SK-N-SH (cell line): ENCODE measurements around the gene MTURN. TPM values are rescaled to one million over a fixed set of nuclear protein-coding genes. Genes with fewer than 3 reads are reported as not detected.

Experiments
- CTCF ChIA-PET: fragments of 300-600, 350-600 bp; formaldehyde crosslinking; extraction: SDS; loops from one replicate; lab custom pipeline; 2021; lab: Yijun Ruan, JAX
- POLR2A ChIA-PET: fragments of 350-600 bp; sonication (Branson Sonifier 250); formaldehyde crosslinking; extraction: SDS; loops from one replicate; lab custom pipeline; 2020; ENCODE audit warnings: antibody characterized with exemption, inconsistent platforms; lab: Yijun Ruan, JAX
- DNase-seq: peaks from one replicate; pipeline ENCODE4 v3.0.0; 2012
- H2AFZ ChIP-seq: fragments of 200-600 bp; sonication (generic); 2 replicates; pipeline ENCODE4 v1.8.1; 2016; ENCODE audit warnings: antibody characterized with exemption, mild to moderate bottlenecking, low read depth
- H3F3A ChIP-seq: fragments of 200-600 bp; sonication (generic); replicated peaks from 2 replicates; pipeline ENCODE3; 2016; ENCODE audit warnings: antibody characterized with exemption, mild to moderate bottlenecking; ENCODE audit not compliant: insufficient read depth
- H3K27ac ChIP-seq, 2 experiments: fragments of 200-500 bp in 1 of 2; fragments of 200-600 bp in 1 of 2; sonication (Bioruptor generic) in 1 of 2; sonication (generic), shearing (Covaris generic) in 1 of 2; 2 replicates each; pipeline versions ENCODE4 v1.5.1 to v1.6.1; 2014 to 2016; ENCODE audit warnings: low read depth in 2 of 2, inconsistent platforms in 1 of 2, low read length in 1 of 2, mild to moderate bottlenecking in 1 of 2, mixed read lengths in 1 of 2
- H3K27me3 ChIP-seq: fragments of 200-600 bp; sonication (generic), shearing (Covaris generic); 2 replicates; pipeline ENCODE4 v1.6.1; 2016; ENCODE audit warnings: mixed run types; ENCODE audit not compliant: insufficient read depth
- H3K36me3 ChIP-seq, 2 experiments: fragments of 200-500 bp in 1 of 2; fragments of 200-600 bp in 1 of 2; sonication (Bioruptor generic) in 1 of 2; sonication (generic) in 1 of 2; replicated peaks in 1 of 2; 2 replicates each; pipeline versions ENCODE3 to v1.5.1; 2014 to 2016; ENCODE audit warnings: low read length in 1 of 2, mild to moderate bottlenecking in 1 of 2; ENCODE audit not compliant: insufficient read depth in 2 of 2, control insufficient read depth in 1 of 2
- H3K4me1 ChIP-seq, 2 experiments: fragments of 200-500 bp in 1 of 2; fragments of 200-600 bp in 1 of 2; sonication (Bioruptor generic) in 1 of 2; sonication (generic), shearing (Covaris generic) in 1 of 2; 2 replicates each; pipeline versions ENCODE4 v1.5.1 to v1.6.1; 2014 to 2016; ENCODE audit warnings: low read depth in 1 of 2, low read length in 1 of 2, mixed run types in 1 of 2; ENCODE audit not compliant: insufficient read depth in 2 of 2, control insufficient read depth in 1 of 2
- H3K4me2 ChIP-seq: fragments of 200-600 bp; sonication (generic), shearing (Covaris generic); 2 replicates; pipeline ENCODE4 v1.6.1; 2017; ENCODE audit warnings: mixed run types
- H3K4me3 ChIP-seq, 2 experiments: fragments of 200-500 bp in 1 of 2; fragments of 200-600 bp in 1 of 2; sonication (Bioruptor generic) in 1 of 2; sonication (generic), shearing (Covaris generic) in 1 of 2; 2 replicates each; pipeline versions ENCODE4 v1.5.1 to v1.8.1; 2014 to 2016; ENCODE audit warnings: low read depth in 2 of 2, inconsistent platforms in 1 of 2, low read length in 1 of 2, mild to moderate bottlenecking in 1 of 2, mixed read lengths in 1 of 2, moderate library complexity in 1 of 2
- H3K79me2 ChIP-seq: fragments of 200-600 bp; sonication (generic); 2 replicates; pipeline ENCODE4 v1.8.1; 2017; ENCODE audit warnings: mild to moderate bottlenecking; ENCODE audit not compliant: insufficient read depth
- H3K9ac ChIP-seq: fragments of 200-600 bp; sonication (generic); 2 replicates; pipeline ENCODE4 v1.6.1; 2017; ENCODE audit warnings: mixed run types
- H3K9me2 ChIP-seq: fragments of 200-600 bp; sonication (generic); 2 replicates; pipeline ENCODE4 v1.6.1; 2017; ENCODE audit warnings: mixed run types
- H3K9me3 ChIP-seq: fragments of 200-600 bp; sonication (generic); 2 replicates; pipeline ENCODE4 v1.6.1; 2017; ENCODE audit warnings: mixed run types, mild to moderate bottlenecking, moderate library complexity
- H4K20me1 ChIP-seq: fragments of 200-600 bp; sonication (generic); 2 replicates; pipeline ENCODE4 v1.6.1; 2017; ENCODE audit warnings: mild to moderate bottlenecking, mixed run types; ENCODE audit not compliant: insufficient read depth
- CHD2 ChIP-seq: fragments of 150-350 bp; IDR thresholded peaks from 2 replicates; pipeline ENCODE4 v1.6.1; 2018; ENCODE audit warnings: low read length; ENCODE audit not compliant: partially characterized antibody
- ELF1 ChIP-seq: IDR thresholded peaks from 2 replicates; pipeline ENCODE4 v1.4.0; 2012
- FOXM1 ChIP-seq: IDR thresholded peaks from 2 replicates; pipeline ENCODE4 v1.4.0; 2012; ENCODE audit warnings: low read depth, mild to moderate bottlenecking
- GABPA ChIP-seq: IDR thresholded peaks from 2 replicates; pipeline ENCODE4 v1.4.0; 2012; ENCODE audit warnings: low read depth, mild to moderate bottlenecking
- GATA2 ChIP-seq: sonication (generic); formaldehyde crosslinking; IDR thresholded peaks from 2 replicates; pipeline ENCODE4 v1.5.0; 2020; ENCODE audit warnings: mild to moderate bottlenecking, missing genetic modification reagents
- IRF3 ChIP-seq: fragments of 150-350 bp; IDR thresholded peaks from 2 replicates; pipeline ENCODE4 v1.6.1; 2016; ENCODE audit warnings: mild to moderate bottlenecking, low read depth, low read length
- JUND ChIP-seq: IDR thresholded peaks from 2 replicates; pipeline ENCODE4 v1.4.0; 2012
- MAX ChIP-seq: IDR thresholded peaks from 2 replicates; pipeline ENCODE4 v1.4.0; 2012; ENCODE audit warnings: low read depth
- MXI1 ChIP-seq: IDR thresholded peaks from 2 replicates; pipeline ENCODE4 v1.6.1; 2012; ENCODE audit warnings: mild to moderate bottlenecking, low read depth, low read length, improper control_type of control experiment
- PBX3 ChIP-seq: IDR thresholded peaks from 2 replicates; pipeline ENCODE4; 2012
- RAD21 ChIP-seq: IDR thresholded peaks from 2 replicates; pipeline ENCODE4 v1.6.1; 2012; ENCODE audit warnings: mild to moderate bottlenecking, low read length
- RCOR1 ChIP-seq: fragments of 150-350 bp; IDR thresholded peaks from 2 replicates; pipeline ENCODE4 v1.6.1; 2017; ENCODE audit warnings: antibody characterized with exemption, low read length
- SMC3 ChIP-seq: IDR thresholded peaks from 2 replicates; pipeline ENCODE4 v1.6.1; 2012; ENCODE audit warnings: low read depth, low read length, improper control_type of control experiment
- TAF1 ChIP-seq: IDR thresholded peaks from 2 replicates; pipeline ENCODE4 v1.6.1; 2012; ENCODE audit warnings: low read depth, mild to moderate bottlenecking, low read length, moderate library complexity, borderline replicate concordance
- TCF12 ChIP-seq: IDR thresholded peaks from 2 replicates; pipeline ENCODE4 v1.4.0; 2012
- TEAD4 ChIP-seq: IDR thresholded peaks from 2 replicates; pipeline ENCODE4 v1.4.0; 2012; ENCODE audit warnings: mild to moderate bottlenecking, borderline replicate concordance; ENCODE audit not compliant: insufficient read depth
- YY1 ChIP-seq: IDR thresholded peaks from 2 replicates; pipeline ENCODE4 v1.4.0; 2012; ENCODE audit warnings: low read depth, mild to moderate bottlenecking
- WGBS: methylation state at CpG from one replicate; pipeline ENCODE4 v1.1.6; 2017; ENCODE audit warnings: low lambda C conversion rate; 5-methylcytosine and 5-hydroxymethylcytosine counted together
- polyA plus RNA-seq, 3 experiments: library from polyadenylated mRNA; depleted of rRNA; stranded (reverse); fragments of >200 nt; gene quantifications; 2 replicates each; pipeline ENCODE4 v1.2.3, GENCODE V29; 2012
- TF ChIP-seq, protein P1 (sequence below): fragments of 200-600 bp; sonication (generic); IDR thresholded peaks from 2 replicates; pipeline ENCODE4 v1.6.1; 2017; ENCODE audit warnings: antibody characterized with exemption, mild to moderate bottlenecking, moderate library complexity
- TF ChIP-seq, protein P2 (sequence below): IDR thresholded peaks from 2 replicates; pipeline ENCODE4 v1.6.1; 2012; ENCODE audit warnings: mild to moderate bottlenecking, low read depth, low read length, moderate library complexity

The MTURN gene
- polyA plus RNA-seq, 1 of the 3 experiments (the other 2 are of a cell fraction), result 9.0 TPM

DNA sequence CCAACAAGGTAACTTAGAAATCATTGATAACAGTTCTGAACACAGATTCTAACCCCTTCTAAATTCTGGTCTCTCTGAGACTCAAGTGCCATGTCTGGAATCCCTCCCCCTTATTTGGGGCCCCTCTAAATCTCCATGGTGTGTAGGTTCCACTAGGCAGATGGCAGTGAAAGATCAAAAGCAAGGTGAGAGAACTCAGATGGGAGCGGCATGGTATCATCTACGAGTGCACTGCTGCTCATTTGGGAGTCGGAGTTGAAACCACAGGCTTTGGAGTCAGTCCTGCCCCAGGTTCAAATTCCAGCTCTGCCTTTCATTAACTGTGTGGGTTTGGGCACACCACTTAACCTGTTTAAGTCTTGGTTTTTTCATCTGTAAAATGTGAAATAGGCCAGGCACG, 72.6 kb downstream of the MTURN start:
- Histone ChIP-seq H3K9me3 (no peaks in the 10 kb centered on the region), H3K36me3 (no peaks in the 10 kb centered on the region), H3K27me3 (no peaks in the 10 kb centered on the region), H3K4me3 (no peak overlapping the region), H3F3A (no peaks in the 10 kb centered on the region), H3K79me2 (no peaks in the 10 kb centered on the region), H2AFZ (no peak overlapping the region), H3K4me2 (no peak overlapping the region), H3K9ac (no peak overlapping the region), H3K9me2 (no peaks in the 10 kb centered on the region), H3K4me1 (no peaks in the 10 kb centered on the region; a peak in 1 of 4 replicates), H3K27ac (no peak overlapping the region), H4K20me1 (no peaks in the 10 kb centered on the region)
- ChIA-PET POLR2A (no interaction called here), CTCF (interaction anchor here (1.7 kb wide), 1 partner anchor 8 kb away, joined by 4 read pairs; no protein-coding TSS in a partner anchor)
- no peak for DNase-seq
- whole genome bisulfite sequencing, result 87% methylated on average over 4 of the region's 4 CpGs
- no peak for TF ChIP-seq YY1
- no peak for TF ChIP-seq FOXM1
- TF ChIP-seq TAF1, result no peak
- TF ChIP-seq ELF1, result no peak
- TF ChIP-seq, protein P1, sequence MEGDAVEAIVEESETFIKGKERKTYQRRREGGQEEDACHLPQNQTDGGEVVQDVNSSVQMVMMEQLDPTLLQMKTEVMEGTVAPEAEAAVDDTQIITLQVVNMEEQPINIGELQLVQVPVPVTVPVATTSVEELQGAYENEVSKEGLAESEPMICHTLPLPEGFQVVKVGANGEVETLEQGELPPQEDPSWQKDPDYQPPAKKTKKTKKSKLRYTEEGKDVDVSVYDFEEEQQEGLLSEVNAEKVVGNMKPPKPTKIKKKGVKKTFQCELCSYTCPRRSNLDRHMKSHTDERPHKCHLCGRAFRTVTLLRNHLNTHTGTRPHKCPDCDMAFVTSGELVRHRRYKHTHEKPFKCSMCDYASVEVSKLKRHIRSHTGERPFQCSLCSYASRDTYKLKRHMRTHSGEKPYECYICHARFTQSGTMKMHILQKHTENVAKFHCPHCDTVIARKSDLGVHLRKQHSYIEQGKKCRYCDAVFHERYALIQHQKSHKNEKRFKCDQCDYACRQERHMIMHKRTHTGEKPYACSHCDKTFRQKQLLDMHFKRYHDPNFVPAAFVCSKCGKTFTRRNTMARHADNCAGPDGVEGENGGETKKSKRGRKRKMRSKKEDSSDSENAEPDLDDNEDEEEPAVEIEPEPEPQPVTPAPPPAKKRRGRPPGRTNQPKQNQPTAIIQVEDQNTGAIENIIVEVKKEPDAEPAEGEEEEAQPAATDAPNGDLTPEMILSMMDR, result no peak
- TF ChIP-seq, protein P2, sequence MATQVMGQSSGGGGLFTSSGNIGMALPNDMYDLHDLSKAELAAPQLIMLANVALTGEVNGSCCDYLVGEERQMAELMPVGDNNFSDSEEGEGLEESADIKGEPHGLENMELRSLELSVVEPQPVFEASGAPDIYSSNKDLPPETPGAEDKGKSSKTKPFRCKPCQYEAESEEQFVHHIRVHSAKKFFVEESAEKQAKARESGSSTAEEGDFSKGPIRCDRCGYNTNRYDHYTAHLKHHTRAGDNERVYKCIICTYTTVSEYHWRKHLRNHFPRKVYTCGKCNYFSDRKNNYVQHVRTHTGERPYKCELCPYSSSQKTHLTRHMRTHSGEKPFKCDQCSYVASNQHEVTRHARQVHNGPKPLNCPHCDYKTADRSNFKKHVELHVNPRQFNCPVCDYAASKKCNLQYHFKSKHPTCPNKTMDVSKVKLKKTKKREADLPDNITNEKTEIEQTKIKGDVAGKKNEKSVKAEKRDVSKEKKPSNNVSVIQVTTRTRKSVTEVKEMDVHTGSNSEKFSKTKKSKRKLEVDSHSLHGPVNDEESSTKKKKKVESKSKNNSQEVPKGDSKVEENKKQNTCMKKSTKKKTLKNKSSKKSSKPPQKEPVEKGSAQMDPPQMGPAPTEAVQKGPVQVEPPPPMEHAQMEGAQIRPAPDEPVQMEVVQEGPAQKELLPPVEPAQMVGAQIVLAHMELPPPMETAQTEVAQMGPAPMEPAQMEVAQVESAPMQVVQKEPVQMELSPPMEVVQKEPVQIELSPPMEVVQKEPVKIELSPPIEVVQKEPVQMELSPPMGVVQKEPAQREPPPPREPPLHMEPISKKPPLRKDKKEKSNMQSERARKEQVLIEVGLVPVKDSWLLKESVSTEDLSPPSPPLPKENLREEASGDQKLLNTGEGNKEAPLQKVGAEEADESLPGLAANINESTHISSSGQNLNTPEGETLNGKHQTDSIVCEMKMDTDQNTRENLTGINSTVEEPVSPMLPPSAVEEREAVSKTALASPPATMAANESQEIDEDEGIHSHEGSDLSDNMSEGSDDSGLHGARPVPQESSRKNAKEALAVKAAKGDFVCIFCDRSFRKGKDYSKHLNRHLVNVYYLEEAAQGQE, result no peak

DNA sequence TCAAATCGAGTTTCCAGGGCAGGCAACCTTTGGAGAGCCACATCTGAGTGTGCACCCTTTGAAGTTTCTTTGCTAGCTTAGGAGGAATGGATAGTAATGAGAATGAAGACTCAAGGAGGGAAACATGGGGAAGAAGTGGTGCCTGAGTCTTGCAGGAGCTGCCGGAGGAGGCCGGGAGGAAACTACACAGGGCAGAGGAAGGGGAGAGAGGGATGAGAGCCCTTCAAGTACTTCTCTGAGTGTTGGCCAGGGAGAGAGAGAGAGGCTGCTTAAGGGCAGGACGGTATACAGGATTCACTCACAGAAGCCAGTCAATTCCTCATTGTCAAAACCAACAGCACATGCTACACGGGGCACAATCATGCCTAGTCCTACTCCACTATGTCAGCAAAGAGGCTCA, 75.2 kb downstream of the MTURN start:
- no peak overlapping the region for H3K9ac ChIP-seq
- no peak overlapping the region for H3K4me2 ChIP-seq
- no peak overlapping the region for H3K4me3 ChIP-seq
- H3K27ac ChIP-seq, result no peak overlapping the region
- H3K4me1 ChIP-seq, result no peaks in the 10 kb centered on the region; a peak in 1 of 4 replicates
- no peaks in the 10 kb centered on the region for H3K9me3 ChIP-seq
- ChIA-PET CTCF (interaction anchor here (1.1 kb wide), 1 partner anchor 40 kb away, joined by 3 read pairs; no protein-coding TSS in a partner anchor), POLR2A (no interaction called here)
- no peaks in the 10 kb centered on the region for H4K20me1 ChIP-seq
- no peaks in the 10 kb centered on the region for H3K27me3 ChIP-seq
- no peaks in the 10 kb centered on the region for H3K79me2 ChIP-seq
- no peak overlapping the region for H2AFZ ChIP-seq
- 69% methylated on average over 5 of the region's 5 CpGs for WGBS
- H3K36me3 ChIP-seq, result no peaks in the 10 kb centered on the region
- H3F3A ChIP-seq, result no peaks in the 10 kb centered on the region
- no peak for DNase-seq
- no peaks in the 10 kb centered on the region for H3K9me2 ChIP-seq
- no peak for TF ChIP-seq TCF12
- no peak for TF ChIP-seq CHD2
- TF ChIP-seq GABPA, result no peak
- no peak for TF ChIP-seq RCOR1
- TF ChIP-seq, protein P1, result no peak
- TF ChIP-seq TAF1, result no peak
- TF ChIP-seq FOXM1, result no peak
- no peak for TF ChIP-seq IRF3
- no peak for TF ChIP-seq PBX3
- no peak for TF ChIP-seq TEAD4
- no peak for TF ChIP-seq MAX
- TF ChIP-seq GATA2, result no peak
- TF ChIP-seq RAD21, result no peak
- no peak for TF ChIP-seq JUND
- no peak for TF ChIP-seq MXI1
- no peak for TF ChIP-seq ELF1
- TF ChIP-seq SMC3, result no peak
